Measurements from ENCODE around the gene UBE2D1. TPM values are rescaled to one million over a fixed set of nuclear protein-coding genes. Genes with fewer than 3 reads are reported as not detected.

Gene UBE2D1
- total RNA-seq, 2 donors from 2014 or later, result 18.0 to 42.8 TPM

- TF ChIP-seq CTCF (IDR thresholded peaks at IDR 0.05), result no peak
- no peaks in the 10 kb centered on the region for H3K4me1 ChIP-seq
- H3K36me3 ChIP-seq, result no peaks in the 10 kb centered on the region
- H3K27ac ChIP-seq, result no peak overlapping the region
- no peak for DNase-seq (ENCODE audit: low spot score)
- H3K9me3 ChIP-seq, result no peaks in the 10 kb centered on the region
- H3K27me3 ChIP-seq, result no peaks in the 10 kb centered on the region
- no peak overlapping the region for H3K4me3 ChIP-seq
Observed at GRCh38 chr10:58319599-58319998, 15.2 kb upstream of the UBE2D1 start.

GRCh38 chr10:58320351-58321049 lies 14.3 kb upstream of the UBE2D1 start:
- H3K9me3 ChIP-seq, result no peaks in the 10 kb centered on the region
- no peak for DNase-seq (ENCODE audit: low spot score)
- TF ChIP-seq CTCF (IDR thresholded peaks at IDR 0.05), result no peak
- no peak overlapping the region for H3K27ac ChIP-seq
- H3K4me1 ChIP-seq, result no peaks in the 10 kb centered on the region
- no peaks in the 10 kb centered on the region for H3K27me3 ChIP-seq
- H3K4me3 ChIP-seq, result no peak overlapping the region
- H3K36me3 ChIP-seq, result no peaks in the 10 kb centered on the region

- Histone ChIP-seq H3K9me3 (no peaks in the 10 kb centered on the region), H3K4me3 (no peak overlapping the region), H3K27ac (no peak overlapping the region), H3K4me1 (no peaks in the 10 kb centered on the region), H3K36me3 (no peaks in the 10 kb centered on the region), H3K27me3 (no peaks in the 10 kb centered on the region)
- no peak for TF ChIP-seq CTCF (IDR thresholded peaks at IDR 0.05)
- no peak for DNase-seq (ENCODE audit: low spot score)
Observed at GRCh38 chr10:58322072-58322834, 12.6 kb upstream of the UBE2D1 start.

- Histone ChIP-seq H3K27ac (no peak overlapping the region), H3K4me1 (no peaks in the 10 kb centered on the region), H3K27me3 (no peaks in the 10 kb centered on the region), H3K36me3 (no peaks in the 10 kb centered on the region), H3K4me3 (no peak overlapping the region), H3K9me3 (no peaks in the 10 kb centered on the region)
- TF ChIP-seq CTCF (IDR thresholded peaks at IDR 0.05), result no peak
- DNase-seq (ENCODE audit: low spot score), result no peak
Observed at GRCh38 chr10:58322835-58323209, 12.0 kb upstream of the UBE2D1 start.

- no peaks in the 10 kb centered on the region for H3K27me3 ChIP-seq
- H3K27ac ChIP-seq, result peak overlapping the region in 1 of 2 donors; percentile 28
- no peaks in the 10 kb centered on the region for H3K9me3 ChIP-seq
- H3K36me3 ChIP-seq, result no peaks in the 10 kb centered on the region
- no peaks in the 10 kb centered on the region for H3K4me1 ChIP-seq
- TF ChIP-seq CTCF (IDR thresholded peaks at IDR 0.05), result no peak
- peak; percentile 72 for DNase-seq (ENCODE audit: low spot score)
- peak overlapping the region; percentile 18 to 40 for H3K4me3 ChIP-seq
Observed at GRCh38 chr10:58326967-58327381, 7.8 kb upstream of the UBE2D1 start.

Data from right atrium auricular region (tissue), 2 donors.